SHP77 (cell line): ENCODE results near the gene OCA2.
"Not testable (repeated sequence)": the region's sequence is repeated elsewhere in the genome, so short reads cannot be mapped to it uniquely, and the experiment has no call there.

Experiments
- DNase-seq, 2 experiments: peaks; one replicate each; lab custom pipeline; 2025; lab: John Stamatoyannopoulos, UW

Gene OCA2

GRCh38 chr15:27770769-27771554 lies 328.2 kb downstream of the OCA2 start:
- DNase-seq = no peak

GRCh38 chr15:27770086-27770607 lies 329.0 kb downstream of the OCA2 start:
- no peak for DNase-seq

- DNase-seq = no peak
Measured at GRCh38 chr15:27769652-27770051, 329.5 kb downstream of the OCA2 start.

GRCh38 chr15:27768732-27769475 lies 330.2 kb downstream of the OCA2 start:
- DNase-seq = peak in 1 of 2 experiments; percentile 1

GRCh38 chr15:27767918-27768640 lies 331.0 kb downstream of the OCA2 start:
- DNase-seq = no peak

- DNase-seq = not testable (repeated sequence)
Measured at GRCh38 chr15:27767430-27767829, 331.7 kb downstream of the OCA2 start.

GRCh38 chr15:27764339-27764738 lies 334.8 kb downstream of the OCA2 start:
- no peak for DNase-seq

GRCh38 chr15:27763514-27763913 lies 335.6 kb downstream of the OCA2 start:
- no peak for DNase-seq

GRCh38 chr15:27762471-27762870 lies 336.6 kb downstream of the OCA2 start:
- DNase-seq = no peak

GRCh38 chr15:27757052-27757451 lies 342.1 kb downstream of the OCA2 start:
- no peak for DNase-seq

GRCh38 chr15:27752691-27753090 lies 346.4 kb downstream of the OCA2 start:
- DNase-seq = no peak

- DNase-seq = no peak
Measured at GRCh38 chr15:27747997-27748396, 351.1 kb downstream of the OCA2 start.

- DNase-seq = no peak
Measured at GRCh38 chr15:27746401-27746955, 352.6 kb downstream of the OCA2 start.

GRCh38 chr15:27744641-27745040 lies 354.5 kb downstream of the OCA2 start:
- no peak for DNase-seq

GRCh38 chr15:27743638-27744037 lies 355.5 kb downstream of the OCA2 start:
- DNase-seq = peak in 1 of 2 experiments; percentile 19

- DNase-seq = peak in 1 of 2 experiments; percentile 12
Measured at GRCh38 chr15:27742751-27743477, 356.2 kb downstream of the OCA2 start.

GRCh38 chr15:27741226-27741860 lies 357.8 kb downstream of the OCA2 start:
- DNase-seq = no peak

GRCh38 chr15:27734785-27735495 lies 364.2 kb downstream of the OCA2 start:
- DNase-seq = no peak

GRCh38 chr15:27731776-27732175 lies 367.3 kb downstream of the OCA2 start:
- no peak for DNase-seq

GRCh38 chr15:27730868-27731267 lies 368.2 kb downstream of the OCA2 start:
- DNase-seq = no peak
